A673 (cell line): Measurements from ENCODE around the gene PCBP3. TPM values are rescaled to one million over a fixed set of nuclear protein-coding genes. Genes with fewer than 3 reads are reported as not detected.

Experiments
- BruUV-seq: library from RNA; stranded (reverse); fragments of 400-500 nt; replicated peaks from 2 replicates; lab custom pipeline; 2021; lab: Mats Ljungman, UMichigan
- CTCF ChIA-PET: fragments of 300-600 bp; sonication (Branson Sonifier 250); formaldehyde crosslinking; loops from one replicate; lab custom pipeline; 2022; ENCODE audit warnings: antibody characterized with exemption; lab: Charles Lee
- POLR2A ChIA-PET: fragments of 300-600 bp; sonication (Branson Sonifier 250); formaldehyde crosslinking; loops from one replicate; lab custom pipeline; 2022; ENCODE audit warnings: antibody characterized with exemption; ENCODE audit not compliant: low non-redundant PET; lab: Charles Lee
- DNase-seq: peaks from one replicate; pipeline ENCODE4 v3.0.0-alpha.2; 2015; ENCODE audit warnings: low spot score
- H3K27ac ChIP-seq: fragments of 200-600 bp; sonication (generic); 2 replicates; pipeline ENCODE4 v1.5.1; 2016; ENCODE audit warnings: mixed run types, low read depth, mild to moderate bottlenecking, mixed read lengths, antibody characterized with exemption, low read length; ENCODE audit not compliant: poor library complexity, severe bottlenecking
- H3K27me3 ChIP-seq: fragments of 200-600 bp; sonication (generic); replicated peaks from 2 replicates; pipeline ENCODE4 v1.6.1; 2017; ENCODE audit warnings: mixed run types, low read depth, mild to moderate bottlenecking, mixed read lengths, antibody characterized with exemption, low read length; ENCODE audit not compliant: insufficient read depth, poor library complexity
- H3K36me3 ChIP-seq: fragments of 200-600 bp; sonication (generic); 2 replicates; pipeline ENCODE4 v1.6.1; 2016; ENCODE audit warnings: mixed run types, mild to moderate bottlenecking, mixed read lengths, antibody characterized with exemption, low read length; ENCODE audit not compliant: insufficient read depth, poor library complexity, severe bottlenecking
- H3K4me1 ChIP-seq: fragments of 200-600 bp; sonication (generic); 2 replicates; pipeline ENCODE4 v1.6.1; 2017; ENCODE audit warnings: mixed run types, mild to moderate bottlenecking, mixed read lengths, antibody characterized with exemption, low read length; ENCODE audit not compliant: insufficient read depth, poor library complexity, severe bottlenecking
- H3K4me3 ChIP-seq: fragments of 200-600 bp; sonication (generic); 2 replicates; pipeline ENCODE4 v1.5.1; 2016; ENCODE audit warnings: low read depth, mixed run types, mild to moderate bottlenecking, mixed read lengths, low read length; ENCODE audit not compliant: poor library complexity, severe bottlenecking
- H3K9me3 ChIP-seq: fragments of 200-600 bp; sonication (generic); 2 replicates; pipeline ENCODE4 v1.6.1; 2016; ENCODE audit warnings: mixed run types, low read depth, mild to moderate bottlenecking, mixed read lengths, antibody characterized with exemption, low read length; ENCODE audit not compliant: poor library complexity, severe bottlenecking
- CTCF ChIP-seq: fragments of 300-800, 200-600 bp; sonication (generic); conservative IDR thresholded peaks from 2 replicates; pipeline ENCODE4 v1.5.1; 2017; ENCODE audit warnings: low read depth, mild to moderate bottlenecking, antibody characterized with exemption, low read length, moderate library complexity, mixed read lengths
- EZH2 ChIP-seq: fragments of 200-600 bp; sonication (generic); IDR thresholded peaks from 2 replicates; pipeline ENCODE4 v1.6.1; 2017; ENCODE audit warnings: borderline replicate concordance, low read depth, mild to moderate bottlenecking, mixed read lengths, antibody characterized with exemption, low read length; ENCODE audit not compliant: poor library complexity, severe bottlenecking
- intact Hi-C: fragments of 100-400 bp; cut with micrococcal nuclease; formaldehyde crosslinking; loops from one replicate; pipeline ENCODE4 v1.10.0; 2022; ENCODE audit not compliant: unreplicated experiment
- total RNA-seq: library from RNA; stranded (reverse); gene quantifications from 2 replicates; pipeline ENCODE4 v1.2.3, GENCODE V29; 2021

Gene PCBP3
- total RNA-seq, 1 experiment from 2014 or later, result 25.6 TPM

GRCh38 chr21:45636951-45637646 lies 6.4 kb upstream of the PCBP3 start:
- no peak for DNase-seq
- ChIA-PET POLR2A (no interaction called here), CTCF (no interaction called here)
- Histone ChIP-seq H3K9me3 (no peaks in the 10 kb centered on the region), H3K27me3 (no peaks in the 10 kb centered on the region), H3K4me3 (no peak overlapping the region), H3K36me3 (no peaks in the 10 kb centered on the region), H3K4me1 (peaks cover 43% of the 10 kb centered on the region), H3K27ac (no peak overlapping the region)
- TF ChIP-seq EZH2, result no peak
- BruUV-seq, result no TSS peak
- intact Hi-C loops, result no loop called here

GRCh38 chr21:45637883-45638282 lies 5.6 kb upstream of the PCBP3 start:
- H3K27ac ChIP-seq, result no peak overlapping the region
- no peak for DNase-seq
- H3K9me3 ChIP-seq, result no peaks in the 10 kb centered on the region
- no peak overlapping the region for H3K4me3 ChIP-seq
- BruUV-seq, result no TSS peak
- peaks cover 44% of the 10 kb centered on the region for H3K4me1 ChIP-seq
- intact Hi-C loops, result no loop called here
- TF ChIP-seq CTCF (no peak), EZH2 (no peak)
- H3K36me3 ChIP-seq, result no peaks in the 10 kb centered on the region
- ChIA-PET CTCF (no interaction called here), POLR2A (no interaction called here)
- H3K27me3 ChIP-seq, result no peaks in the 10 kb centered on the region

- Histone ChIP-seq H3K4me1 (peaks cover 44% of the 10 kb centered on the region), H3K27ac (peak overlapping the region; percentile 50), H3K27me3 (no peaks in the 10 kb centered on the region), H3K36me3 (no peaks in the 10 kb centered on the region), H3K4me3 (no peak overlapping the region), H3K9me3 (no peaks in the 10 kb centered on the region)
- no peak for DNase-seq
- CTCF ChIA-PET, result no interaction called here
- intact Hi-C loops, result no loop called here
- TF ChIP-seq EZH2 (no peak), CTCF (no peak)
- POLR2A ChIA-PET, result no interaction called here
- BruUV-seq, result no TSS peak
Measured at GRCh38 chr21:45638707-45639106, 4.8 kb upstream of the PCBP3 start.
